Dermis blood vessel endothelial cell (primary cell): ENCODE measurements around the gene PPP2R2B. TPM values are rescaled to one million over a fixed set of nuclear protein-coding genes. Genes with fewer than 3 reads are reported as not detected.

Experiments used
- DNase-seq: peaks from one replicate; pipeline ENCODE4 v3.0.0; 2010
- total RNA-seq: library from RNA; depleted of rRNA; stranded (reverse); fragments of >200 nt; gene quantifications from 2 replicates; pipeline ENCODE4 v1.2.3, GENCODE V29; 2014

Gene PPP2R2B
- total RNA-seq, 1 donor from 2014 or later, result not detected

DNA sequence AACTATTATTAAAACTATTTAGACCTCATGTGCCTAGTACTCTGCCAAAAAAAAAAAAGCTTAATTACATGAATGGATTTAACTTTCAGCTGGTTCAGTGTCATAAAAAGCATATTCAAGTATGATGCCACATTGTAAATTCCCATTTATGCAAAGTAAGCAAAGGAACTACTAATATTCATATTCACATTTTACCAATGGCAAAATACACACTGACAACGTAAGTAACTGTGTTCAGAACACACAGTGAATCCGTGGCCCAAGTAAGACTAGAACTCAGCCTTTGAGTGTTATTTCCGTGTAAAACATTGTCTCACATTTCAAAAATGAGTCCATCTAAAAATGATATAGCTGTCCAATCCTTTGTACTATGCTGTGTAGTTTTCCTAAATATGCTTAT is 56.8 kb downstream of the PPP2R2B start:
- no peak for DNase-seq

DNA sequence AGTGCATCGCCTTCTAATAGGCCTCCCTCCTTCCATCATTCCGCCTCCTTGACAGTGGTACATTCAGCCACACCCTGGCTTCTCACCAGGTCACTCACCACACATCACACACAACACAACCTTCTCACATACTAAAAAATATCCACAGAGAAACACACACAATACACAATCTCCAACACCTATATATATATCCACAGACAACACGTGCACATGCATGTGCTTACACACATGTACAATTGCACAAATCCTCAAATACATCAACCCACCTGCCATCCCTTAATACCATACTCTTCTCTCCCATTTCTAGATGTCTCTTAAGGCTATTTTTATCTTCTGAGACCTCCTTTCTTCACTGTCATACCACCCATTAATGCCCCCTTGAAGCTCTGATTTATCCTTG is 57.6 kb downstream of the PPP2R2B start:
- no peak for DNase-seq

DNA sequence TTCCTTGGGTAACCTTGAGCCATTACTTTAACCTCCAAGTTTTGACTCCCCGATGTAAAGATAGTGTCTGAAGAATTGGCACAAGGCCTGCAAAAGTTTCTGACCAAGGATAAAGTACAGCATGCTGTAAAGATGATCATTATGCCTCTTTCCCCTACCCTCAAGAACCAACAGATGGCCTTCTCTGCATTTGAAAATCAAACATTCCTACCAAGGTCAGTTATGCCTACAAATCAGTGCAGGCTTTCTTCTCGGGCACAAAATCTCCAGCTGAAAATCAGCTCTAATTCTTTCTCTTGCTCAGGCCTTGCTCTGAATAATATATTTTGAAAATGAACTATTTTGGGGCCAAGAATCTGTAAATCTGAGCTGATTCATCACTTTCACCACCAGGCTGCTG is 59.7 kb downstream of the PPP2R2B start:
- DNase-seq, result no peak

DNA sequence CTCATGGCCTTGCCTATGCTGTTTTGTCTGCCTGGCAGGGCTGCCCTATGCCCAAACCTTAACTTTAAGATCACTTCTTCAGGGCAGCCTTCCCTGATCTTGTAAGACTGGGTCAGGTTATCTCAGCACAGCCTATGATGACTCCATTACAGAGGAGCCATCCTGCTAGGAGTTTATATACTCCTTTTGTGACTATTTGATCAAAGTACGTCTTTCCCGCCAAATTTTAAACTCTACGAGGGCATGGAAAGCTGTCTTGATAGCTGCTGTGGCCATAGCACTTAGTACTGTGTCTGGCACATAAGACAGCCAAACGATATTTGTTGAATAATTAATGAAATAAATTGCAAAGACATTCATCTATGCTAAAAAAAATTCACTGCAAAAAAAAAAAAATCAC is 60.6 kb downstream of the PPP2R2B start:
- no peak for DNase-seq

DNA sequence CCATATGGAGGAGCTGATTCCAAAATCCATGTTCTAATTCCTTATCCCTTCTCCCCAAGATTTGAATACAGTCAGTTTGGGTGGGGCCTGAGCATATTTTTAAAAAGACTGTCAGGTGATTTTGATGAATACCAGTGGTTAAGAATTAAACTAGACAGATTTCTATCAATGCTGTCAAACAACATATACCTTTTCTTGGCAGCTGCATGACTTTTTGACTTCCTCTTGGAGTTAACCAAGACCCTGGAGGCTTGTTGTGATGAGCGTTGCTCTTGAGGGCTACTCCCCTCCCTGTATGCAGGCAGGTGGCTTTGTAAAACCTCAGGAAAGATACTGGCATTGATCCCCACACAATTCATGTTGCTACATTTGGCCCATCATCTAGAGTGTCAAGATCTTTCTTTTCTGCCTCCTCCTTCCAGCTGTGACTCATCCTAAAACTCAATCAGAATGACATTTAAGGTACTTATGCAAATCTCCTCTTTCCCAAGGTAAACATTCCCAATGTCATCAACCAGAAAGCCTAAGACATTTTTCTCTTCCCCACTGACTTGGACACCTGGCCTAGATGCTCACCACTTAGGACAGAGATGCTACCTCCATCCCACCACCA is 61.7 kb downstream of the PPP2R2B start:
- no peak for DNase-seq

DNA sequence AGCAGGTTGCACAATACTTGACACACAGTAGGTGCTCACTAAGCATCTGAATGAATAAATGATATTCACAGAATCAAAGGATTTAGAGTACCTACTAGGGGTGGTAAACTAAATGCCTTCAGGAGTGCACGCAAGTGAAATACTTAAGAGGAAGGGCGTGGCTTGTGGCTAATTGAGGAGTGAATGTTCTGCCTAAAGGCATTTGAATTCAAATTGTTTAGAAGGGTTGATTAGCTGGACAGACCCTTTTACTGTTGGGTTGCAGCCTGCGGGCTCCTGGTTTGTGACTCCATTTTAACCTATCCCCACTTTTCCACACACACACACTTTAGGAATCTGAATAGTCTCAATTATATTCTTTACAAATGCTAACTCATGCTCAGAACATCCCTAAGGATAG is 63.1 kb downstream of the PPP2R2B start:
- DNase-seq, result no peak

DNA sequence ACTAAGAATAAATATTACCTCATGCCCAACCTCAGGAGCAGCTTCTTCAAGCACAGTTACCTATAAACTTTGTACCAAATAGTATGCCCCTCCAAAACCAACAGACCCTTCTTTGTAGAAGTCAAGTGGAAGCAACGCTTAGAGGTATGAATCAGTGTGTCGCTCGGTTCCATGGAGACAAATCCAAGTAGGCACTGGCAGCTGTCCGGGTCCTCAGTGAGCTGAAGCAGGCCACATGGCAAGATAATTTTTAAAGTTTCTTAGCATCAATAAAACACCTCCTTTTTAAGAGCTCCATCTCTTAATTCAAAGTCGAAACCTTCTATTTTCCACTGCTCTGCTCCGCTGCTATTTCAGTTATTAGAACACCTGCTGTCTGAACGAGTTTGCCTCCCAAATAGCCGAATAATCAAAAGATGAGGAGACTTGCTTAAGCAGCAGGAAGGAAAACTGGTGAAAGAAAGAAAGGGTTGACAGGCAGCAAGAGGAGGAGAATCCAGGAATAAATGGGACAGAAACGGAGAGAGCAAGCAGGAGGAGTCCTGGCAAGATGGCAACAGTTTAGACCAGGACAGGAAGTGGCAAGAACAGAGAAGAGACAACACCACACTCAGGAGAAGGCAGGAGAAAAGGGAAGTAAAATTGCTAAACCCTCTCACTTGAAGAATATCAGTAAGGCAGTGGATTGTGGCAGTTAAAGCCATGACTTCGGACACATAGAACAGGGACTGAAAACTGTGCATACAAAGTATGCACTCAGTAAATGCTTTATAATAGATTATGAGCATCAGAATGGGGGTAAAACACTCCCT is 65.0 kb downstream of the PPP2R2B start:
- no peak for DNase-seq

DNA sequence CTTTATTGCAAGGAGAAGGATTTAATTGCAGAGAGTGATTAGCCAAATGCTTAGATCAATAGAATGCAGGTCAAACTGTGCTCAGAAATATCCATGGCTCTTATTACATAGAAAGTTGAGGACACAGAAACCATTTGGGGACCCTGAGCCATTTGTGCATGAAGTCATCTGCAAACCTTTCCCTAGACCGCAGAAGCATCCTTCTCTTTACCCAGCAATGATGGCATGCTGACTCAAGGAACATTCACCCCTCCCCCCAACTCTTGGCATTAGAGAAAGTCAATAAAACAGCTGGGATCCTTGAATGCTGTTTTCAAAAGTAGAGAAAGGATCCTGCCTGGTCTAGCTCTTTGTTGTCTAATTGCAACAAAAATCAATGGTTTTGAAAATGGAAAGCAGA is 73.5 kb downstream of the PPP2R2B start:
- no peak for DNase-seq

DNA sequence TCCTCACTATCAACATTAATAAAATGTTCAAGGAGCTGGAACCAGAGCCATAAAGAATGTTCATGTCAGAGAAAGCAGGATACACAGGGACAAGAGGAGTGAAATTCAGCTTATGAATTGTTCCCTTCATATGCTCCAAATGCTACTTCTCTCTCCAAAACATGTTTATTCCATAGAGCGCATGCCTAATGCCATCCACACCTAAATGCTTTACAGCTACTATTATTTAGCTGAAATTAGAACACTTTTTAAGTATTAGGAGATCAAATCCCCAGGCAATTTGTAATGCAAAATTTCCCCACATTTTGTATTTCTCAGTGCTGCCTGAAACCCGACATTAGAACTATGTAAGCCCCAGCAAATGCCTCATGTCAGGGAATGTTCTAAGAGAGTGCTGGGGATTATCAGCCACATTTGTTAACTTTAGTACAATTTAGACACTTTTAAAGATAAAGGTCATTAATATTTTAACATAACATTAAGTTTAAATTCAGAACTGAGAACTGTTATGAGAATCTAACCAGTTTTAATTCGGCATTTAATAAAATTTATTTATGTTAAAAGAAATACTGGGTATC is 75.5 kb downstream of the PPP2R2B start:
- DNase-seq, result no peak

DNA sequence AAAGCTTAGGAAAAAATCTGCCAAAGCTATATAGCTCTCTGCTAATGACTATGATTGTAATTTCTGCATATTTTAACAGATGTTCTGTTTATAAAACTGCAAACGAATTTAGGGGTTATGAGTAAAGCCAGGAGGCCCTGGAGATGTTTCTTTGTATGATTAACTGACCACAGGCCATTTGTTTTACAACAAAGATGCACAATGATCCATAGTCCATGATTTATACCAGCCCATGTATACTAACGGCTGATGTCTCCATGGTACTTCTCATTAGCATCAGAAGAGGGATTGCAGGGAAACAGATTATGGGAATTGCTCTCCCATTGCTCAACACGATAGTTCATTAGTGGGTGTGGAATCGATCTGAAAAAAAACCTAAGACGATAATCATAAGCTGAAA is 78.9 kb downstream of the PPP2R2B start:
- no peak for DNase-seq

DNA sequence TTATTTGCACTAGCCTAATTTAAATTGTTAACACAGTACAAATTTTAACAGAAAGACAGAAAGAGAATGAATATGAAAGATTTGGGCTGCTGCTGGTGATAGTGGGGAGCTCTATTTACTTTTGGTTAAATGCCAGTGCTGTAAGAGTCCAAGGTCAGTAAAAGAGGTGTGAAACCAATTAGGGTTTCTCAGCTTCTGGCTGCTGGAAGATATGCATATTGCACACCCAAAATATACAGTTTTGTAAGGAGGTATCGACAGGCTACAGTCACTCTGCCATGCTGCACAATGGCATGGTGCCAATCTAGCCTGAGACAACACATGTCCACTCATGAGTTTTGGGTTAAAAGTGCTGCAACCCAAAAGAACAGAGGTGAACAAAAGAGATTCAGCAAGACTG is 79.3 kb downstream of the PPP2R2B start:
- no peak for DNase-seq

DNA sequence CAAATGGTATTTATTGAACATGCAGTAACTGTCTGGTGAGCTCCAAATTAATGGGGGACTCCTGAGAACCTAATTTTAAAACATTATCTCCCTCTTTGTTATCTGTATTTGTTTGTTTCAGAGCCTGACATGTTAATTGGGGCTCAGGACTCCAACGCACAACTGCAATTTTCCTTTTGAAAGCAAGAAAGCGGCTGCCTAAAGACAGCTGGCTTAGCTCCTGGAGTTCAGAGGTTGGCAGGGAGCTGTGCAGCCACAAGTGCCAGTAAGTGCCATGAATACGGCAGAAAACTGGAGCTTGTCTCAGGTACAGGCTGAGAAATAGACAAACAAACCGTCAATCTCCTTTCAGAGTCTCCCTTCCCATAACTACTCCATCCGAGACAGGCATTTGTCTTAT is 80.9 kb downstream of the PPP2R2B start:
- no peak for DNase-seq

DNA sequence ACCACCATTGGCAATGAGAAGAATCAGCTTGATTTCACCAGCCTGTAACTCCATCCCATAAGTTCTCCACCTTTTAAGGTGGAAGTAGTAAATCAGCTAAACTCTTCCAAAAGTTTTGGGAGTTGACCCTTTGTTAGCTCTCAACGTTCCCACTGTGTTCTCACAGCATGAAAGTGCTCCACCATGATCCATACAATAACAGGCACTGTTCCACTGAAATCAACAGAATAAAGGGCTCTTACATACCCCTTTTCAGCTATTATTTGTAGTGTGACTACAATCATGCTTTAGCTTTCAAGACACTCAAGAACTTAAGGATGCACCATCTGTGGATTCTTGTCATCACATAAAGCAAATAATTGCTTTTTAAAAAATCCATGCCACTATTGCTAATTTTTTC is 81.6 kb downstream of the PPP2R2B start:
- DNase-seq, result no peak

DNA sequence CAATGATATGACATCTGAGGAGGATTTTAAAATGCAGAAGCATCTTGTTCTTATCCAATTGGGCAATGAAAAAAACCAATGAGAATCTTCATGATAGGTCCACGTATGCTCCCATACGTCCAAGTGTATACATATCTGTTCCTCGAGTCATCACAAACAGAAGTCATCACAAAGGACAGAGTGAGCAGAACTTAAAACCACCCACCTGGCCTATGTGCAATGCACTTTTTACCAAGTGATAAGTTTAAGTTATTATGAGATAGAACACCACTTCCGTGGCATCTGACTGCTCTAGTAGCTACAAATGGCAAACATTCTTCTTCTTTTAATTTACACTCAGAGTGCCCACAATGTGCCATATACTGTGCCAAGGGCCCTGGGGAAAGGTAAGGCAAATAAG is 82.4 kb downstream of the PPP2R2B start:
- DNase-seq, result no peak

DNA sequence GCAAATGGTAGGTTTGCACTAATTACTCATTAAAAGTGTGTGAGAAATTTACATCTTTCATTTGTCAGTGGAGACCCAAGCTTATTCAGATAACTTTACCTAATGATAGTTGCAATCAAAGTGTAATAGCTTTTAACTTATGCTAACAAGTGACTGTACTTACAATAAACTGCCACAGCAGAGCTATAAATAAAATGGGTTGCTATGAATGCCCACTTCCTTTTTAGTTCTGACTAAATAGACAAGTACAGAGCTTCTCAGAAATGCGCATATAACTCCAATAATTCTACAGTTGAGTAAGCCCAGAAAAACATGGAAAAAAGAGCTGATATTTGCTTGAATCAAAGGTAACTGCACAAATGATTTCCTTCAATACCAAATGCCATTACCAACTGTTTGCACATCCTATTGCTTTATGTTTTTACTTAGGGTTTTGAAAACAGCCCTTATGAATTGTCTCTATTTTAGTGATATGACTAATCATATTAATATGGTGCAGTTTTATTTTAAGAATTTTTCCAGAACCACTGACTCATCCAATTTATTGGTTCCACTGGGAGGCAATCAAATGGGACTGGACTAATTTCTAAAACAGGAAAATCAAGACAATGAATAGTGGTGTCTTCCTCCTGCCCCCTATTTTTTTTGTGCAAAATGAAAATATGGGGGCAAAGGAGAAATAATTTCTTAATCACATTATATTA is 84.1 kb downstream of the PPP2R2B start:
- no peak for DNase-seq

DNA sequence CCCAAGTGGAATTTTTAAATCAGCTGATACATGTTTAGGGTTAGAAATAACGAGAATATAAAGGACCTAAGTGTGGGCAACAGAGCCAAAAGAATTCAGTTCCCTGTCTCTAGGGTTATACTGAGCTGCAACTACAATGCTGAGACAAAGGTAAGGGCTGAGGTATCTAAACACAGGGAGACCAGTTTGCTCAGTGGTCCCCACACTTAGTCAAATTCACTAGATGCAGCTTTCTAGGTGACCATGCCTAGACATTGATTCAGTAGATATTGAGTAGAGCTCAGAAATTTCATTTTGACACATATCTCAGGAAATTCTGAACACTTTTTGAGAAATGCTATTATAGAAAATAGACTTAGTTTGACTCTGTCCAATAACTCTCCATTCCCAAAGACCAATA is 84.8 kb downstream of the PPP2R2B start:
- no peak for DNase-seq

DNA sequence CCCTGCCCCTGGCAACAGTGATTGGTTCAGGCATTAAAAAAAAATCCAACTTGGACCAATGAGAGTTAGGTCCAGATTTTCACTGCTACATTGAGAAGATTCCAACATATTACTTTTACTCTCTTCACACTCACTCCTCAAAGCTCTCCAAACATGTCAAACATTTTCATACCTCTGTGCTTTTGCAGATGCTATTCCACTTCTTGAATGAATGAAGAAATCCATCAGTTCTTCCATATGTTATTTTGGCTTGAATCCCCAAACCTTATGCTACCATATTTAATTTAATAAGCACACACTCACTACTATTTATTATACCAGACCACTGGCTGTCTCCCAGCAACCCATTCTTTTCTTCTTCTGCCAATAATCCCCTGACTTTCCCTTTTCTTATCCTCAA is 87.1 kb downstream of the PPP2R2B start:
- DNase-seq, result no peak

DNA sequence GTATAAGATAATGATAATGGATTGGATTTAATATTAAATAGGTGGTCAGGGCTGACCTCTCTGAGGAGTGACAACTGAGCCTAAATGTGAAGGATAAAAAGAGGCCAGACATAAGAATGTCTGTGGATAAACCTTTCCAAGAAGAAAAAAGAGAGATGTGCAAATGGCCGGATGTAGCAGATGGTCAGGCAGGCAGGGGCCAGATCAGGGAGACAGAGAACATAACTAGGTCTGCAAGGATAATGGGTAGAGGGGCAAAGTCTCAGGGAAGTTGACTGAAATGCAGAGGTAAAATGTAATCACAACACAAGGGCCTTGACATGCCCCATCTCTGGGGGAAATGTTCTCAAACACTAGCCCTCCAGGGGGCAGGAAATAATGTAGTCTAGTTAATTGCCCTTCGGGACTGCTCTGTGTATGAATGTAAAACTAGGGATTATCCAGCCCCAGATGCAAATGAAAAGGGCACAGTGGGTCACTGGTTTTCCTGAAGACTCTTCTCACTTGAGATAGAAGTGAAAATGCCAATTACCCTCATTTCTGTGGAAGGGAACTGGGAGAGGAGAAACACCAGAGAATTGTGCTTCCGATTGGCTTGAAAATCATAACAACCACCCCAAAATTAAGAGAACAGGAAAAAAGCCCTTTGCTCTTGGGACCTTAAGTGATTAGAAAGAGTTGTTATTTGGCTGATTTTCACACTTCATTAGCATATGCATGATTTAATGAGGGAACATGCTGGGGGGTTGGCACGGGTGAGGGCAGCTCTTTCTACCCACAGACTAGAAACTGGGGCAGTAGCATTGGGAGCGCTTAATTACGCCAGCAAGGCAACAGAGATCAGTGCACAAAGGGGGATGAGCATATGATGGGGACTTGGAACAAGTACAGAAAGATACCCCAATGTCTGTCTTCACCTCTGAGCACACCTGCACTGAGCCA is 88.6 kb downstream of the PPP2R2B start:
- no peak for DNase-seq

DNA sequence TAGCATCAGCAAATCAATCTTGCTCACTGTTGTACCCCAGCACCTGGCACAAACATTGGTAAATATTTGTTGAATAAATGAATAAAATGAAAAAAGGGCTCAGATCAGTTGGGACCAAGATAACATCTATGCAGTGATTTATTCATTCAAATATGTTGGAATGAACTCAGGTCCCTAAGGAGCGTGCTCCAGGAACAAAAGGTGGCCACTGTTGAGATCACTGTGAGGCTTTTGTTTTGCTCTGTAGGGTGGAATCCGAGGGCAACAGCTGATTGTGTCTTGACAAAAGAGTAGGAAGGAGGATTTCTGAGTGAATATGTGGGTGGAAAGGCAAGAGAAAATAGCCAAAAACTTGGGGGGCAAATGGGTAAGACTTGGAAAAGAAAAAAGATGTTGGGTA is 89.7 kb downstream of the PPP2R2B start:
- DNase-seq, result no peak

DNA sequence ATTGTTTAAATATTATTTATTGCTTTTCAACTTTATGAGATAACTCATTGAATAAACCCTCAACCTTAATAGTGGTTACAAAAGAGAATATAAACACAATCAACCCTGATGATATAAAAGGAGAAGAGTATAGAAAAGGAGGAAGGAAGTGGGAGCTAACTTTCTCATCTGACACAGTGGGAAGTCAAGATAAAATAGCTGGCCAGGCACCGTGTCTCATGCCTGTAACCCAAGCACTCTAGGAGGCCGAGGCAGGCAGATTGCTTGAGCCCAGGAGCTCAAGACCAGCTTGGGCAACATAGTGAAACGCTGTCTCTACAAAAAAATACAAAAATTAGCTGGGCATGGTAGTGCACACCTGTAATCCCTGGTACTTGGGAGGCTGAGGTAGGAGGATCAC is 93.5 kb downstream of the PPP2R2B start:
- DNase-seq, result no peak

DNA sequence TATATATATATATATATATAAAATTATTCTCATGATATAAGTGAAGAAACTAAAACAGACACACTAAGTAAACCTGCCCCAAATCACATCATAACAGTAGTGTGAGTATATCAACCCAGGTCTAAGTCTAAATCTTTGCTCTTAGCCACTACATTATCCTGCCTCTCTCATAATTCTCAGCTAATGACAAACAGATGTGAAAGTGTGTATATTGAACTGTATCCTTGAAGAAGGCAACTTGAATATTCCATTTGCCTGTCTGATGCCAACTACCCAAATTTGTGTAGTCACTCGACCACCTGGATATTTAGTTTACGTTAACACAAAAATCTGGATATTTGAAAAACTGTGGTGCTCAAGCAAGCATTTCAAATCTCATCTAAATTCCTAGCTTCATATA is 97.4 kb downstream of the PPP2R2B start:
- no peak for DNase-seq

DNA sequence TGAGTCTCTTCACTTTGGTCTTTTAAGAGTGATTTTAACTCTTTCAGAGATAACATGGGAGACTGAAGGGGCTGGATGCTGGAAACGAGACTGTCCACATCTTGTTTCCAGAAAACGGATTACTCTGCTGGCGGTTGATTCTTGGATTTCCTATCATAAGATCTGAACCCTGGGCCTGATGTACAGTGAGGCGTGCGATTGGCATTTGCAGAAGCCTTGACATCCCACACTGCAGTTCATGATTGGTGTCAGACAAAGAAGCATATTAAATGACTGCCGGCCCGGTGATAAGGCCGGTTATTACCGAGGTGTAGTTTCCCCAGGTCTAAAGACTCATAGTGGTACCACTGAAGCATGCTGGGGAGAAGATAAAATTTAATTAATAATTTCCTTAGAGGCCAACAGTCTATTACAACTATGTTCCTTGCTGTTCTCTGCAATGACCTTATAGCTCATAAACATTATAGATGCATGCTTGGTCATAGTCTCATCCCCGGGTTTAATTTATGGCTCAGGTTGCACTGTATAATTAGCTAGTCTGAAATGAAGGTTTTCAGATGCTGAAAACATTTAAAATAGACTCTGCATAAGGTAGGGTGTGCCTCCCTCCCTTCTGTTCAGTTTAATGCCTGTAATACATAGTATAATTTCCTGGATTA is 99.2 kb downstream of the PPP2R2B start:
- no peak for DNase-seq
